Astrocyte of the spinal cord (primary cell): ENCODE data around the gene KLK7.

ENCODE experiments used
- DNase-seq: peaks from one replicate; pipeline ENCODE4 v3.0.0; 2011; ENCODE audit warnings: low read depth, low spot score
- H3K4me3 ChIP-seq: 2 replicates; pipeline ENCODE4 v1.5.1; 2011; ENCODE audit warnings: low read depth, mild to moderate bottlenecking, low read length, moderate library complexity
- CTCF ChIP-seq: IDR thresholded peaks from 2 replicates; pipeline ENCODE4 v1.5.1; 2012; ENCODE audit warnings: low read depth, mild to moderate bottlenecking, low read length, inconsistent platforms
- in situ Hi-C: cut with HindIII; loops from 2 replicates; pipeline ENCODE4 v1.10.0; 2017; ENCODE audit warnings: low sequenced_read_pairs

KLK7 gene

GRCh38 chr19:50983625-50984292 is at the start of gene KLK7:
Gene KLK7, minus strand, starts transcription at chr19:50983917. Its CDS starts 1,518 bp downstream, at chr19:50982399.
- in situ Hi-C loops, result no loop called here
- no peak for DNase-seq
- no peak within 1 kb of the TSS for H3K4me3 ChIP-seq
- no peak for TF ChIP-seq CTCF

GRCh38 chr19:51031880-51032225 is 48.1 kb upstream of the KLK7 start:
- H3K4me3 ChIP-seq, result no peak overlapping the region
- no peak for DNase-seq
- in situ Hi-C loops, result no loop called here
- no peak for TF ChIP-seq CTCF

GRCh38 chr19:51031220-51031879 is 47.6 kb upstream of the KLK7 start:
- no peak for DNase-seq
- in situ Hi-C loops, result no loop called here
- TF ChIP-seq CTCF, result no peak
- H3K4me3 ChIP-seq, result no peak overlapping the region

- TF ChIP-seq CTCF, result no peak
- no peak for DNase-seq
- in situ Hi-C loops, result no loop called here
- H3K4me3 ChIP-seq, result no peak overlapping the region
Observed at GRCh38 chr19:51030631-51031030, 46.9 kb upstream of the KLK7 start.

GRCh38 chr19:51029718-51030117 is 46.0 kb upstream of the KLK7 start:
- H3K4me3 ChIP-seq, result no peak overlapping the region
- TF ChIP-seq CTCF, result no peak
- no peak for DNase-seq
- in situ Hi-C loops, result no loop called here

- TF ChIP-seq CTCF, result no peak
- no peak for DNase-seq
- in situ Hi-C loops, result no loop called here
- H3K4me3 ChIP-seq, result no peak overlapping the region
Observed at GRCh38 chr19:51027873-51028272, 44.2 kb upstream of the KLK7 start.
